Left kidney (tissue), 2 donors: ENCODE measurements around the gene USP9Y. TPM values are rescaled to one million over a fixed set of nuclear protein-coding genes. Genes with fewer than 3 reads are reported as not detected.

Source experiments
- DNase-seq: peaks from one replicate; pipeline ENCODE4 v3.0.0-alpha.2; 2013
- polyA plus RNA-seq: library from polyadenylated mRNA; unstranded; fragments of 120-200 nt; gene quantifications from one replicate; pipeline ENCODE4 v1.2.1, GENCODE V29; 2013; ENCODE audit not compliant: insufficient read length

Gene USP9Y
- polyA plus RNA-seq, 1 donor = 72.6 TPM

DNA sequence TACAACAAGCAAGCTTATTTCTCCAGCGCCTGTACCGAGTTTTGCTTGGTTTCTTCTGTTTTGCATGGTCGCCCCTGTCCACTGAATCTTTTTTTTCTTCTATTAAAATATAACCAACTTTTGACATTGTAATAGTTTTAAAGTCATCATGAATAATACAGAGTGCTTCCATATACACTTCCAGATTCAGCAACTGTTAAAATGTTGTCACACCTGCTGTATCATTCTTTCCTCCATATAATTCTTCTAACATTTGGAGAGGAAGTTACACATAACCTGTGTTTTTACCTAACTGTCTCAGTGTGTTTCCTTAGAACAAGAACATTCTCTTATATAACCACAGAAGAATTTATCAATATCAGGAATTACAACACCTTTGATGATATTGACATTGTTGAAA lies 83.5 kb downstream of the USP9Y start:
- no peak for DNase-seq

DNA sequence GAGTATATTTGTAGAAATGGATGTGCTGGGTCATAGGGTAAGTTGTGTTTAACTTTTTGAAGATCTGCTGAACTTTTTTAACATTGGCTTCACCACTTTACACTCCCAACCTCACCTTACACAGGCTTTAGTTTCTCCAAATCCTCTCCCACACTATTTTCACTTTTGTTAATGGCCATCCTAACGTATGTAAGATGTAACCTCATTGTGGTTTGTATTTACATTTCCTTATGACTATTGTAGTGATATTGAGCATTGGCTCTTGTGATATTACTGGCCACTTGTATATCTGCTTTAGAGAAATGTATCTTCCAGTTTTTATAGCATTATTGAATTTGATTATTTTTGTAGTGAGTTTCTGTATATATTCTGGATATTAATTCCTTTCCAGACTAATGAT lies 93.0 kb downstream of the USP9Y start:
- no peak for DNase-seq

DNA sequence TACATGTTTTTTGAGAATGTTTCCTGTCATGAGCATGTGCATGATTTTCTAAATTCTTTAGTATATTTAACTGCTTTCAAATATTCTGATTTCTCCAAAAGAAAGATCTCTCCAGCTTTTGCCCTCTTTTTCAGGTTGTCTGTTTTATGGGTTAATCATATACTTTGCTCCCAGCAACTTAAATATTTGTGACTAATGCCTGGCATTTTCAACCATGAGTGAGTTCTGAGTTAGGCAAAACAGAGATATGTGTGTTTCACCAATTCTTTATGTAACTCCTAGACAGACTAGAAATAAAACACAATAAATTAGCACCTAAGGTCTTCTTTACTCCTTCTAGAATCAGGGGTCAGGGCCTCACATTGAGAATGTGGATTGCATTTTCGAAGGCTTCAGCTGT lies 107.0 kb downstream of the USP9Y start:
- DNase-seq = no peak

DNA sequence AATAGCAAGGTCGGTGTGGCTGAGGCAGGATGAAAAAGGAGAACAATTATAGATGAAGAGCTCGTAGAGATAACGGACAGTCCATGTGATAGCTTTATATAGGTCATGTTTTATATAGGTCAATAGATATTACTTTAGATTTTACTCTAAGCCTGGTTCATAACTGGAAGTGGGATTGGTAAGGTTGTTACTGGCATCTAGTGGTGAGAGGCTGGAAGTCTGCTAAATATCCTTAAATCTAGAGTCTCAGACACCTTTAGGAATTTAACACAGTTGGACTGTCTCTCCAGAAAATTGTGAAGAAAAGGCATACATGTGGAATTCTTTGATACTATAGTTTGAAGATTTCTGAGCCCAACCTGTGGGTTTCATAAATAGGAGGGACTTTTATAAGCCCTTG lies 108.0 kb downstream of the USP9Y start:
- DNase-seq = no peak

DNA sequence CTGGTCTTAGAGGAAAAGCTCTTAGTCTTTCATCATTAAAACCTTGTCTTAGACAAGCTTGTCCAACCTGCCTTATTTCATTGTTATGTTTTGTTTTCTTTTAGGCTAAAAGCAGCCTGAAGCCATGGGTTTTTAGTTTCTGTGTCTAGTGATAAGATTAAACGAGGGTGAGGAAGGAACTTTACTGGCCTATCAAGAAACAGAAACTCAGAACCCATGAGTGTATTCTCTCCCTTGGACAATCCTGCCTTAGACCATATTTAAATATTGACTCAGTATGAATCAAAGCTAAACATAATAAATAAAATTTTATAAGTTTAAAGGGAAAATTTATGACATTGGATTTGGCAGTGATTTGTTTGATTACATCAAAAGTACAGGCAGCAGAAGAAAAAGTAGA lies 122.4 kb downstream of the USP9Y start:
- no peak for DNase-seq

DNA sequence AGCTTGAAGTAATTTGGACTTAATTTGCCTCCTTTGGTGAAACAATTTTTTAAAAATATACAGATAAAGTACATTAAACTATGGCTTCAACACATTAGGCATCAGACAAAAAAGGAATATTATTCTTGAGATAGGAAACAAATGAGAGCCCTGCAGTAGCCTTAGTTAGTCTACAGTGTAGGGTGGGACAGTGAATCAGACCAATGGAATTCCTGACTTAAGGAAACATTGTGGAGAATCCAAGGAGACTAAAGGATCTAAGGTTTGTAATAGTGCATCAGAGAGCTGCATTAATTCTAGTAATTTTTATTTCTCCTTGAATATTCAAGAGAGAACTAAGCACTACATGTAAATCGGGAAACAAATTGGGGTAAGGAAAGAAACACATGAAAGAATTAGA lies 125.8 kb downstream of the USP9Y start:
- DNase-seq = no peak

DNA sequence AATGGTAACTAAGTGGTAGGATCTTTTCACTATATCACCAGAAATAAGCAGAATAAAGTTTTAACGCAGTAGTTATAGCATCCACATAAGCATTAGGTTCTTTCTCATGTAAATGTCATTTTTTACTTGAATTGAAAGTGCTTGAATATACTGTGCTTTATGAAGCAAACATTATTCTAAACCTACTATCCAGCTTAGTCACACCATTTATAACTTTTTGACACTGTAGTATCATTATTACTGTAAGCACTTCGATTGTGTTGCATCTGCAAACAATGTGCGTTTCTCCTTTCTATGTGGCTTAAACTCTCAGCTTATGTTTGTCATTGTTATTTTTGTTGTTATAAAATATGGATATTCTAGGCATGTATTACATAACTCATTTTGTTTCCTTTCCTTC lies 132.3 kb downstream of the USP9Y start:
- DNase-seq = no peak

DNA sequence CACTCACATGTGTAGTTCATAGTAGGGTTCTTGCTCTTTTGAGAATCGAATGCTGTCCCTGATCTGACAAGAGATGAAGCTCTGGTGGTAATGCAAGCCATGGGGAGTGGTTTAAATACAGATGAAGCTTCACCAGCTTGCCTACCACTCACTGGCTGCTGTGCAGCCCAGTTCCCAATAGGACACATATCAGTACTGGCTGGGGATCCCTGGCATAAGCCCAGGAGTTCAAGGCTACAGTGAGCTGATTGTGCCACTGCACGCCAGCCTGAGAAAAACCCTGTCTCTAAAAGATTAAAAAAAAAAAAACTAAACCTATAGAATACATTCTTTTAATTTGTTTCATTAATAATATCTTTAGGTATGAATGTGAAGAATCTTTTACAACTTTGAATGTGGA lies 136.5 kb downstream of the USP9Y start:
- DNase-seq = no peak

DNA sequence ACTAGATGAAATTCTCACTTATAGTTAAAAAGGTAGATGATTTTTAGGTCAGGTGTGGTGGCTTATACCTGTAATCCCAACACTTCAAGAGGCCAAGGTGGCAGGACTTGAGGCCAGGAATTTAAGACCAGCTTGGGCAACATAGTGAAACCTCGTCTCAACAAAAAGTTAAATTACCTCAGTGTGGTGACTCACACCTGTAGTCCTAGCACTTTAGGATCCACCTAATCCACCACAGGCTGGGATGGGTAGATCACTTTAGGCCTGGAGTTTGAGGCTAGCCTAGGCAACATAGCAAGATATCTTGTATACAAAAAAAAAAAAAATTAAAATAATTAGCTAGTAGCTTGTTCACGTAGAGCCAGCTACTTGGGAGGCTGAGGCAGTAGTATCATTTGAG lies 140.3 kb downstream of the USP9Y start:
- DNase-seq = no peak

DNA sequence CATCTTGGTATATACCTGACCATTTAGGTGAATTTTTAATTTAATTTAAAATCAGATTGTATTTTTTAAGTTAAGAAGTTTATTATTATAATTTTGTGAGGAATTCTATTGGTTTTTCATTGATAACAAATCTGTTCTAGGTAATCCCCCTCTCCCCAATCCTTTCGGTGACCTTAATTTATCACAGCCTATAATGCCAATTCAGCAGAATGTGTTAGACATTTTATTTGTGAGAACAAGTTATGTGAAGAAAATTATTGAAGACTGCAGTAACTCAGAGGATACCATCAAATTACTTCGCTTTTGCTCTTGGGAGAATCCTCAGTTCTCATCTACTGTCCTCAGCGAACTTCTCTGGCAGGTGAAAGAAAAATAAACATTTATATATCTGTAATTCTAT lies 145.8 kb downstream of the USP9Y start:
- DNase-seq = no peak

DNA sequence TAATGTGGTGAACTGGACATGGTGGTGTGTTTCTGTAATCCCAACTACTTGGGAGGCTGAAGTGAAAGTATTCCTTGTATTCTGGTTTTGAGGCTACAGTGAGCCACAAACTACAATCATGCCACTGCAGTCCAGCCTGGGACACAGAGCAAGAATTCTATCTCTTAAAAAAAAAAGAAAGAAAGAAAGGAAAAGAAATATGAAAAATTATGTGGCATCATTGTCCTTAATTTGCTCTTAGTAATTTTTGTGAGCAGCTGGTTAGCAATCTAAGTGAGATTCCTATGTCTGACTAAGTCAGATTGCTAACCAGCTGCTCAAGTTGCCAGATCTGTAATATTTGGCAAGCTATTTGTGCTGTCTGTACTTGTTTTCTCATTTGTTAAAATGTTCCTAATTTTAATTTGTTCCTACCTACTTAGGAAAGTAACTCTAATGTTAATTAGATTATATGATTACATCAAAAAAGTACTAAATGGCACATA lies 154.8 kb downstream of the USP9Y start:
- no peak for DNase-seq

DNA sequence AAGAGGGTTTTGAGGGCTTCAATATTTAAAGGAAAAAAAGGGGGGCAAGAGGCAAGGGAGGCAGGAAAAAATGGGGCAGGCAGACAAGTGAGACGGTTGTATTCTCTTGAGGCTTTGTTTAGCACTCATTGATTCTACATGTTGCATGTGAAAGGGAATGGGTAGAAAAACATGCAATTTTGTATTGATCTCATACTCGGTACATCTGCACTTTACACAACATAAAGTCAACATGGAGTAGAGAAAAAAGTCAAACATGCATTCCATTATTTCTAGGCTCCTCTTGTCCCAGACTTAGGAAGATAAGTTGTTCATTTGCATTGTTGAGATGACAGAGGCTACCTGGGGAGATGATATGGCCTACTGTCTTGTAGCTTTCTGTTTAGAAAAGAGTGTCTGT lies 166.9 kb downstream of the USP9Y start:
- DNase-seq = no peak

DNA sequence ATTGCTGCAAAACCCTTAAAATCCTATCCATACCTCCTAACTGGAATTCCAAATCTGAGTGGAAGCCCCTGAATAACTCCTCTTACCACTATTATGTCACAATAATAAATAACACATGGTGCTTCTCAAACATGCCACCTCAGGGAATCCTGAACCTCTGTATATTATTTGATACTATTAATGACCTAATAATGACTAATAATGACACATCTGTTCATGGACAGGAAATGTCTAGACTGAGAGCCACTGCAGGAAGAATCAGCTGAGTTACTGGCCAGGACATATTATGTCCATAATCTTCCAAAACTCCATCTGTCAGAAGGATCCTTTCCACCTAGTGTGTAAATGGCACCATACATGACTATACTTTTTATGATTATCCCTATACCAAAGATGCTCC lies 195.9 kb downstream of the USP9Y start:
- no peak for DNase-seq

DNA sequence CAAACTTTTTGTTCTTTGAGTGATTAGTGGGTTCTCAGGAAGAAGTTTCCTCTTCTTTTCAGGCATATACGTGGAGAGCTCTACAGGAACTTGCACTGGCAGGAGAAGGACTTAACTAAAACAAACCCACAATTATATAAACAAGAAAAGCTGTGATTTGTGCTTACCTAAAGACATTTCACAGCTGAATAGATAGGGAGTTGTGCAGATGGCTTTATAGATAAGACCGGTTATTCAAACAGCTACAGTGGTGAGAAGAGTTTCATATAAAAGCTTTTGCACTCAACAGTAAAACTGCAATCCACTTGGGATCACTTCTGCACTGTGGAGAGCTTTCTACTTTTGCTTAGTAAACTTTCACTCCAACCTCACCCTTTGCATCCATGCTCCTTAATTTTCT lies 197.6 kb downstream of the USP9Y start:
- no peak for DNase-seq

DNA sequence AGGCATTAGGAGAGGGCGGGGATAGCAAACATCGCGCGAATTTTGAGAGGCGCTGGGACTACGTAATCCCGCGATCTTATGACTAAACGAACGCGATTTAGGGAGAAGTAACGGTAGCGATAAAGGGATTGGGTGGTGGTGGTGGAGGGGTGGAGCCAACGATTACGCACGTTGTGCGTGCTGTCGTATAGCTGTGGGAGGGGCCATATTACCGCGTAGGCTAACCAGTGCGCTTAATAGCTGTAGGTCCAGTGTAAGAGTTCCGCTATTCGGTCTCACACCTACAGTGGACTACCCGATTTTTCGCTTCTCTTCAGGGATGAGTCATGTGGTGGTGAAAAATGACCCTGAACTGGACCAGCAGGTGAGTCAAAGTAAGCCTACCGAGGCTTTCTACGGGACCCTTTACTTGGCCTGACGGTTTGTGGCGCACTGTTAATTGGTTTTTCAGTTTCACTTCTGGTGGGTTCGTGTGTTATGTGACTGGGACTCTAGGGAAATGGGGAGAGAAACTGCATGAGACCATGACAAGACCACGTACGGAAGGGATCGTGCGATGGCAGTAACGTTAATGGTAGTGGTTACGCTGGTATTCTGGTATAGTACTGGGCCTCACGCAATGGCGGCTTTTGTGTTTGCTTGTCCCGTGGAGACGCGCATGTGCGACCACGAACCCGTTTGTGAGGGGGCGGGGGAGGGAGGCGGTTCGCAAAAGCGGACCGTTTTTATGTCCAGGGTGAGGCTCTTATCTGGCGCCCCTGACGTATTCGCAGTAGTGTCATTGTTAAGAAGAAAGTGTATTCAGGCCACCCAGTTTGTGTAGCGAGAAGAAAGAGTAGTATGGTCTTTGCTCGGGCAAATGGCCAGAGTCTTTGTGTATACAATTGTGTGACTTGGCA lies 203.8 kb downstream of the USP9Y start, which contains the start of gene DDX3Y:
TSS of gene DDX3Y (plus strand) at position 251 of the 899 bp plus-strand sequence. CDS start at position 320, 69 bp downstream.
- no peak for DNase-seq

DNA sequence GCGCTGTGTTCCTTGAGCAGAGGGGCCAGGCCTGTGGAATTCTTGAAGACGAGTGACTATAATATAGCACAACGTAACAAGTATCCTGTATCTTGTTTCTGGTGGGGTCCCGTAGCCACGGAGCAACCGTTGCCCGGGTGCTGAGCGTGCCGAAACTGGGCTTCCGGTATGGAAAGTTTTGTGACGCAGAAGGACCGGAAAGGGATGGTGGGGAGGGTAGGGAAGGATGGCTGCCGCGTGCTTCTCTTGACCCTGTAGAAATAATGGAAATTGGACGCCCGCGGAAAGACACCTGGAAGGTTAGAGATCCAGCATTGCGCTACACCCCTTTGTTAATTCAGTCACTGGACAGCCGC lies 204.5 kb downstream of the USP9Y start:
- DNase-seq = no peak

DNA sequence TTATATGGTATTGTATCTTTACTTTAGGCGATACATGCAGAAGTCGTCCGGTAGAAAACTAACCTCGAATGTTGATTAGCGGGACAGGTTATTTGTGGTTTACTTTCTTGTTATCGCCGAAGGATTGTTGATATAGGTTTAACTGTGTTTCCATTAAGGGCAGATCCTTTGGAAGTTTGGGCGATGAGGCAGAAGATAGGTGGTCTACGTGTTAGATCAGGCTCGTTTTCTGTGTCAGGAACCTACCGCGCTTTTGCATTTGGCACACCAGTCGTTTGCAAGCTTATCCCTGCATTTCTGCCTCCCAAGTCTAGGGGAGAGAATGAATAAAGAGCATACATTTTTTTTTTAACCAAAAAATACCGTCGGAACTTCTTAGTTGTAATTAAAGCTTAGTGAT lies 204.9 kb downstream of the USP9Y start:
- no peak for DNase-seq

Other genes with a start within 250 kb of the USP9Y start
- gene DDX3Y, start 203.6 kb downstream of the USP9Y start, polyA plus RNA-seq = 134 TPM